GM21717 (cell line): ENCODE results near the gene SLC4A1.

Experiments
- ATAC-seq: cut with Tn5 transposase; IDR thresholded peaks from one replicate; pipeline ENCODE4 v1.9.1; 2021; ENCODE audit warnings: mild to moderate bottlenecking, moderate library complexity; ENCODE audit not compliant: unreplicated experiment

SLC4A1 gene

GRCh38 chr17:44267818-44268490 is at the start of gene SLC4A1:
Gene SLC4A1 (minus strand): TSS chr17:44268135. CDS start chr17:44262866, 5,269 bp downstream.
- ATAC-seq: no peak

- no peak for ATAC-seq
Measured at GRCh38 chr17:44317545-44317944, 49.6 kb upstream of the SLC4A1 start.

- no peak for ATAC-seq
Measured at GRCh38 chr17:44315760-44316731, 48.1 kb upstream of the SLC4A1 start.

- ATAC-seq: no peak
Measured at GRCh38 chr17:44314869-44315661, 47.1 kb upstream of the SLC4A1 start.

DNA sequence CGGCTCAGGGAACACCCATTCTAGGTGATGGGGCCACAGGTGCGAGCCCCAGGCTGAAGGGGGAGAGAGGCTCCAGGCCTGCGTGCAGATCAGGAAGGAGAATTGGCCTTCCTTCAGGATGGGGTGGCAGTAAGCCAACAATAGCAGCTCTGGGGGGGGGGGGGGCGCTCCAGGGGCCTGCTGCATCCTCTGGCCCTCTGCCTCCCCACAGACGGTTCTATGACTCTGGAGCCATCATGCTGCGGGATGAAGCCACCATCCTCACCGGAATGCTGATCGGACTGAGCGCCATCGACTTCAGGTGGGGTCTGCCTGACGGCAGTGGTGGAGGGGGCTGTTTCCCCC is 46.6 kb upstream of the SLC4A1 start:
- no peak for ATAC-seq

GRCh38 chr17:44314031-44314430 is 46.1 kb upstream of the SLC4A1 start:
- no peak for ATAC-seq

GRCh38 chr17:44312396-44313104 is 44.6 kb upstream of the SLC4A1 start:
- no peak for ATAC-seq

- no peak for ATAC-seq
Measured at GRCh38 chr17:44311562-44312181, 43.7 kb upstream of the SLC4A1 start.

- ATAC-seq: no peak
Measured at GRCh38 chr17:44310609-44311376, 42.9 kb upstream of the SLC4A1 start.

- no peak for ATAC-seq
Measured at GRCh38 chr17:44310188-44310587, 42.3 kb upstream of the SLC4A1 start.

- no peak for ATAC-seq
Measured at GRCh38 chr17:44309472-44309871, 41.5 kb upstream of the SLC4A1 start.

DNA sequence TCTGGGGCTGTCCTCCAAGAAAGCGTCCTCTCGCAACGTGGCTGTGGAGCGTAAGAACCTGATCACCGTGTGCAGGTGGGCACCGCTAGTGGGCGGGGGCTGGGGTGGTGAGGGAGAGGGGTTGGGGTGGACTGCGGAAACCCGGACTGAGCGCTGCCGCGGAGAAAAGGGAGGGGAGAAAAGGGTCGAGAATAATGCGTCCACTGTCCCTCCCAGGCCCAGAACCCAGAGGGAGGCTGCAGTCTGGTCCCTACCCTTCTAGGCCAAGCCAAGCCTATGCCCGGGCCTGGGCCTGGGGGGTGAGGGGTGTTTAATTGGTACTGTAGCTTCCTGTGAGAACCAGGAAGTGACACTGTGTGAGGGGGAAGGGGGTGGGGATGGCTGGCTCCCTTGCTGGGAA is 40.9 kb upstream of the SLC4A1 start:
- no peak for ATAC-seq

GRCh38 chr17:44308320-44308818 is 40.4 kb upstream of the SLC4A1 start, which contains the start of gene RUNDC3A:
Gene RUNDC3A (plus strand): TSS chr17:44308601. CDS start chr17:44308833, 232 bp downstream.
- ATAC-seq: no peak

DNA sequence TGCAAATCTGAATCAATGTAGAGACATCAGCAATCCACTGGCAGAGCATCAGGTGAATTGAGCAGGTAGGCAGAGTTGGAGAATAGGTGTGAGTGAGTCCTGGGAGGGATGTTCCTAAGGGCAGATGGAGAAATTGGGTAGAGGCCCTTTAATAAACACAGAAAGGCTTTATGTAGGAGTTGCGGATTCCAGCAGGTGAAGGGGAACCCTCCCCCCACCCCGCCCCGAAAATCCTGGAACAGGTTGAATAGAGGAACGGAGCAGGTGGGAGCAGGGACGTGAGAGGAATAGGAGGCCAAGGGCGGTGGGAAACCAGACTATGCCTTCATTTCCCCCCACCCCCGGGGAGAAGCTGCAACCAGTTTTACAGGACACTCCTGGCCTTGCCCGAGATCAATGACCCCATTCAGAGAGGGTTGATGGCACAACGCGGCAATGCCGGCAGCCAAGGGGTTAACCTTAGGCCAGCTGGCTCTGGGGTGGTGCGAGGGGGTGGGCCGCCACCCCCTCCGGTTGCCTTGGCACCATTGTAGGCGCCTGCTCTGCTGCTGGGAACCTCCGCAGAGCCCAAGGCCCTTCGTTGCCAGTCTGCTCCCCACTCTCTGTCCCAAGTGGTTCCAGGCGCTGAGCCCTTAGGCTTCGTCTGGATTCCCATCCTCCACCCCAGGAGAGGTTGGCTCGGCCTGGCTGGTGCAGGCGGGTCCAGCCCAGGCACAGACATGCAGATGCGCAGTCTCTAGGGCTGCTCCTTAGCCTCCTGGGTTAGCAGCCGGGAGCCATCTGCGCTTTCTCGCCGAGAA is 39.7 kb upstream of the SLC4A1 start:
- no peak for ATAC-seq

DNA sequence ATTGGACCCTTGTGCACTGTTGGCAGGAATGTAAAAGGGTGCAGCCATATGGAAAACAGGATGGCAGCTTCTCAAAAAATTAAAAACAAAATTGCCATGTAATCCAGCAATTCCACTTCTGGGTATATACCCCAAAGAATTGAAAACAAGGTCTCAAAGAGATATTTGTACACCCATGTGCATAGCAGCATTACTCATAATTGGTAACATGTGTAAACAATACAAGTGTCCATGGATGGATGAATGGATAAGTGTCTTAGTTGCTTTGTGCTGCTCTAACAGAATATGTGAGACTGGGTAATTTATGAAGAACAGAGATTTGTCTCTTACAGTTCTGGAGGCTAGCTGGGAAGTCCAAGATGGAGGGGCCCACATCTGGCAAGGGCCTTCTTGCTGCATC is 36.7 kb upstream of the SLC4A1 start:
- no peak for ATAC-seq

GRCh38 chr17:44297975-44298374 is 30.0 kb upstream of the SLC4A1 start:
- no peak for ATAC-seq

DNA sequence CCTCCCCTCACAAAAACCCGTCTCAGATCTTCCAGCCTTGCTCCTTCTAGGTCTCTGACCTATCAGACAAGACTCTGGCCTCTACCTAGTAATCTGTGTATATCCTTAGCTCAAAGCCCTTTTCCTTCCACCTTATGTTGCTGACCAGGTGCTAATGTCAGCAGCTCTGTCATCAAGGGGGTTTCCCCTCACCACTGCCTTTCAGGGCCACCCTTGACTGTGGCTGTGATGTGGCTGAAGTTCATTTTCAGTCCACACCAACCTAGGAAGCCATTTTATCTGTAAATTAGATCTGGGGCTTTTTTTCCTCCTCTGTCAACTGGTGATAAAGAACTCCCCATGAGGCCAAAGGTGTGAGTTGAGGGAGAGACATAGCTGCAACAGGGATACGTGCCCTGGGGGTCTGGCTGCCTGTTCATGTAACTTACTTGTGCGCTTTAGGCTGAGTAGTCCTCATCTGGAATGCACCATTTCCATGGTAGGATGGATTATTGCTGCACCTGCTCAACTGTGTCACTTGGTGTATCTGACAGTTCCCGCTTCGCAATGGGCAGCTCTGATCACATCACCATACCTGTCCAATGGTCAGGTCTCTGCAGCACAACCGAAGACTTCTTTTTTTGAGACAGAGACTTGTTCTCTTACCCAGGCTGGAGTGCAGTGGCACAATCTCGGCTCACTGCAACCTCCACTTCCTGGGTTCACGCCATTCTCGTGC is 25.7 kb upstream of the SLC4A1 start:
- ATAC-seq: no peak

DNA sequence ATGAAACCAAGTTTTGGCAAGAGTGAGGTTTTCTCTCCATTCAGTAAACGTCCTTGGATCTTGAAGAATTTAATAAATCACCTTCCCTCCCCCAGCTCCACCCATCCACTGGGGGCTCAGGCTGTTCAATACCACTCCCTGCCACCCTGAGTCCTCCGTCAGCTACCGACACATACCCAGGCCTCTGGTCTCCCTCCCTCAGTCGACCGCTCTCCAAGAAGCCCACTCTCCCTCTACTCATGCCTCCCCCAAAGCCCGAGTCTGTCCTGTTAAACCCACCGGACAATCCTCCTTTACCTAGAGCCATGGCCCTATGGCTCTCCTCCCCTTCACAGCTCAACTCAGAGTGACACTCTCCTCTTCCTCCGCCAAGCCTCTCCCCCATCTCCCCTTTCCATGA is 19.7 kb upstream of the SLC4A1 start:
- no peak for ATAC-seq
